Breast epithelium (tissue), 3 donors: ENCODE data around the gene OSBPL9.

Source experiments
- POLR2A ChIP-seq: fragments of 450-650 bp; IDR thresholded peaks from one replicate; pipeline ENCODE4 v1.6.1; 2016; ENCODE audit warnings: antibody characterized with exemption, mild to moderate bottlenecking, moderate library complexity
- POLR2AphosphoS5 ChIP-seq, 3 donors: sonication (generic); formaldehyde crosslinking; IDR thresholded peaks; one replicate each; pipeline ENCODE4 v1.6.1; 2017; ENCODE audit warnings: antibody characterized with exemption in 3 of 3
- TF ChIP-seq, protein P1 (sequence below), 3 donors: fragments of 450-650 bp; IDR thresholded peaks; one replicate each; pipeline ENCODE4 v1.5.1; 2016 to 2017; ENCODE audit warnings: antibody characterized with exemption in 3 of 3, mild to moderate bottlenecking in 3 of 3, moderate library complexity in 3 of 3

DNA sequence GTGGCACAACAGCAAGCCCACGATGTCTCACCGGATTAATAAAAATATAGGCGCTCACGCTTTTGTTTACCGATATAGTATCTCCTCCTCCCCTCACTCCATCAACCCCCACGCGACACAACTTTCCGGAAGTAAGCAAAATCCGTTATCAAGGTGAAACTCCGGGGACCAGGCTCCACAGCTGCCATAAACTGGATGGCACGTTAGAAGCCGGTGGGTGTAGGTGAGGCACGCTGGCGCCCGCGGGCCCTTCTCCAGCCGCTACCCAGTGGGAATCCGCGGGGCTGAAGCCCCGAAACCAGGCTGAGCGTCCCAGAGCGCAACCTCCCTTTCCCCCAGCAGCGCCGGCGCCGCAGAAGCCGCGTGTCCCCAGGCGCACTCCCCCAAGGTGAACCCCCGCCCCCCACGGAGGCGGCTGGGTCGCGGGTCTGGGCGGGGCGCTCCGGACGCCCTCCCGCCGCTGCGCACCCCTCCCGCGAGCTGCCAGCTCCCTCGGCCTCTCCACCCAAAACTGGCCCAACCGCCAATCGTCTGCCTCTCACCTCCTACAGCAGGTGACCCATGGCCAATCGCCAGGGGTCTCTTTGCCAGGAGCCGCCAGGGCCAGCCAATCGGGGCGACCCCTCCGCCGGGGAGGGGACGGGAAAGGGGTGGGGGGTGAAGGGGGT is 112.4 kb downstream of the OSBPL9 start:
- TF ChIP-seq POLR2A (no peak), POLR2AphosphoS5 (IDR thresholded peaks at IDR 0.05) (peak; percentile 13 to 54 (median 28))
- TF ChIP-seq, protein P1, sequence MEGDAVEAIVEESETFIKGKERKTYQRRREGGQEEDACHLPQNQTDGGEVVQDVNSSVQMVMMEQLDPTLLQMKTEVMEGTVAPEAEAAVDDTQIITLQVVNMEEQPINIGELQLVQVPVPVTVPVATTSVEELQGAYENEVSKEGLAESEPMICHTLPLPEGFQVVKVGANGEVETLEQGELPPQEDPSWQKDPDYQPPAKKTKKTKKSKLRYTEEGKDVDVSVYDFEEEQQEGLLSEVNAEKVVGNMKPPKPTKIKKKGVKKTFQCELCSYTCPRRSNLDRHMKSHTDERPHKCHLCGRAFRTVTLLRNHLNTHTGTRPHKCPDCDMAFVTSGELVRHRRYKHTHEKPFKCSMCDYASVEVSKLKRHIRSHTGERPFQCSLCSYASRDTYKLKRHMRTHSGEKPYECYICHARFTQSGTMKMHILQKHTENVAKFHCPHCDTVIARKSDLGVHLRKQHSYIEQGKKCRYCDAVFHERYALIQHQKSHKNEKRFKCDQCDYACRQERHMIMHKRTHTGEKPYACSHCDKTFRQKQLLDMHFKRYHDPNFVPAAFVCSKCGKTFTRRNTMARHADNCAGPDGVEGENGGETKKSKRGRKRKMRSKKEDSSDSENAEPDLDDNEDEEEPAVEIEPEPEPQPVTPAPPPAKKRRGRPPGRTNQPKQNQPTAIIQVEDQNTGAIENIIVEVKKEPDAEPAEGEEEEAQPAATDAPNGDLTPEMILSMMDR (IDR thresholded peaks at IDR 0.05) = no peak
